BJ (cell line): ENCODE data around the gene SREBF1. TPM values are rescaled to one million over a fixed set of nuclear protein-coding genes. Genes with fewer than 3 reads are reported as not detected.

Experiments
- CTCF ChIA-PET: fragments of 350-600 bp; formaldehyde crosslinking; extraction: SDS; loops from one replicate; lab custom pipeline; 2021; ENCODE audit warnings: antibody characterized with exemption, inconsistent platforms; lab: Yijun Ruan, JAX
- POLR2A ChIA-PET: fragments of 300-600 bp; sonication (Branson Sonifier 250); formaldehyde crosslinking; extraction: SDS; loops from one replicate; lab custom pipeline; 2021; ENCODE audit warnings: antibody characterized with exemption; lab: Charles Lee
- DNase-seq: peaks from one replicate; pipeline ENCODE4 v3.0.0-alpha.2; 2011; ENCODE audit warnings: low read depth
- H3K27me3 ChIP-seq: 2 replicates; pipeline ENCODE4 v1.6.0; 2011; ENCODE audit warnings: low read length; ENCODE audit not compliant: control insufficient read depth, insufficient read depth
- H3K36me3 ChIP-seq: 2 replicates; pipeline ENCODE4 v1.5.1; 2011; ENCODE audit warnings: low read length; ENCODE audit not compliant: control insufficient read depth, insufficient read depth
- H3K4me3 ChIP-seq: 2 replicates; pipeline ENCODE4 v1.5.1; 2011; ENCODE audit warnings: low read depth, mild to moderate bottlenecking, control low read depth, low read length
- CTCF ChIP-seq: IDR thresholded peaks from 2 replicates; pipeline ENCODE4 v1.5.1; 2011; ENCODE audit warnings: low read depth, mild to moderate bottlenecking, control low read depth, inconsistent platforms, low read length, moderate library complexity; ENCODE audit not compliant: insufficient read depth
- polyA plus RNA-seq: library from polyadenylated mRNA; depleted of rRNA; stranded (reverse); fragments of >200 nt; gene quantifications from 2 replicates; pipeline ENCODE4 v1.2.3, GENCODE V29; 2011

The SREBF1 gene
- polyA plus RNA-seq, 1 experiment, result 27.7 TPM

GRCh38 chr17:17815062-17815406, 21.8 kb downstream of the SREBF1 start:
- ChIA-PET POLR2A (no interaction called here), CTCF (interaction anchor here (0.8 to 6.9 kb wide), 5 partner anchors 8 to 135 kb away, joined by 3 to 78 read pairs (median 10); no protein-coding TSS in a partner anchor)
- Histone ChIP-seq H3K4me3 (no peak overlapping the region), H3K27me3 (no peaks in the 10 kb centered on the region), H3K36me3 (peaks cover 49% of the 10 kb centered on the region)
- no peak for DNase-seq
- no peak for TF ChIP-seq CTCF

GRCh38 chr17:17814162-17815061, 22.4 kb downstream of the SREBF1 start:
- Histone ChIP-seq H3K4me3 (no peak overlapping the region), H3K36me3 (peaks cover 47% of the 10 kb centered on the region), H3K27me3 (no peaks in the 10 kb centered on the region)
- CTCF ChIA-PET, result interaction anchor here (0.8 to 6.9 kb wide), 5 partner anchors 8 to 134 kb away, joined by 3 to 78 read pairs (median 10); no protein-coding TSS in a partner anchor
- POLR2A ChIA-PET, result no interaction called here
- TF ChIP-seq CTCF, result no peak
- DNase-seq, result no peak

- POLR2A ChIA-PET, result no interaction called here
- H3K4me3 ChIP-seq, result no peak overlapping the region
- H3K27me3 ChIP-seq, result no peaks in the 10 kb centered on the region
- no peak for TF ChIP-seq CTCF
- DNase-seq, result no peak
- peaks cover 40% of the 10 kb centered on the region for H3K36me3 ChIP-seq
- CTCF ChIA-PET, result interaction anchor here (0.5 to 6.9 kb wide), 6 partner anchors 21 to 106 kb away, joined by 3 to 78 read pairs (median 10); partner anchors contain the start of gene SREBF1
Observed at GRCh38 chr17:17813725-17814095, 23.1 kb downstream of the SREBF1 start.

- POLR2A ChIA-PET, result no interaction called here
Observed at GRCh38 chr17:17813055-17813724, 23.6 kb downstream of the SREBF1 start.

More at GRCh38 chr17:17813055-17813724, 23.6 kb downstream of the SREBF1 start:
- Histone ChIP-seq H3K27me3 (no peaks in the 10 kb centered on the region), H3K36me3 (peaks cover 37% of the 10 kb centered on the region), H3K4me3 (no peak overlapping the region)
- CTCF ChIA-PET, result interaction anchor here (0.5 to 6.9 kb wide), 18 partner anchors 7 to 221 kb away, joined by 3 to 78 read pairs (median 6); partner anchors contain the start of gene SREBF1
- DNase-seq, result no peak
- TF ChIP-seq CTCF, result no peak
